SK-N-SH (cell line): ENCODE measurements around the gene LRP4. TPM values are rescaled to one million over a fixed set of nuclear protein-coding genes. Genes with fewer than 3 reads are reported as not detected.

Source experiments
- CHD2 ChIP-seq: fragments of 150-350 bp; IDR thresholded peaks from 2 replicates; pipeline ENCODE4 v1.6.1; 2018; ENCODE audit warnings: low read length; ENCODE audit not compliant: partially characterized antibody
- FOXM1 ChIP-seq: IDR thresholded peaks from 2 replicates; pipeline ENCODE4 v1.4.0; 2012; ENCODE audit warnings: low read depth, mild to moderate bottlenecking
- GABPA ChIP-seq: IDR thresholded peaks from 2 replicates; pipeline ENCODE4 v1.4.0; 2012; ENCODE audit warnings: low read depth, mild to moderate bottlenecking
- IRF3 ChIP-seq: fragments of 150-350 bp; IDR thresholded peaks from 2 replicates; pipeline ENCODE4 v1.6.1; 2016; ENCODE audit warnings: mild to moderate bottlenecking, low read depth, low read length
- MAX ChIP-seq: IDR thresholded peaks from 2 replicates; pipeline ENCODE4 v1.4.0; 2012; ENCODE audit warnings: low read depth
- POLR2AphosphoS5 ChIP-seq: IDR thresholded peaks from 2 replicates; pipeline ENCODE4 v1.6.1; 2012; ENCODE audit warnings: low read depth, low read length
- SMC3 ChIP-seq: IDR thresholded peaks from 2 replicates; pipeline ENCODE4 v1.6.1; 2012; ENCODE audit warnings: low read depth, low read length, improper control_type of control experiment
- polyA plus RNA-seq, 3 experiments: library from polyadenylated mRNA; depleted of rRNA; stranded (reverse); fragments of >200 nt; gene quantifications; 2 replicates each; pipeline ENCODE4 v1.2.3, GENCODE V29; 2012

LRP4 gene
- polyA plus RNA-seq, 1 of the 3 experiments (the other 2 are of a cell fraction) = 10.9 TPM

GRCh38 chr11:46808799-46809431 is 109.4 kb downstream of the LRP4 start (continued):
- no peak for TF ChIP-seq IRF3
- TF ChIP-seq POLR2AphosphoS5 = no peak
- TF ChIP-seq GABPA = no peak
- TF ChIP-seq CHD2 = no peak
- no peak for TF ChIP-seq FOXM1
- no peak for TF ChIP-seq SMC3
- no peak for TF ChIP-seq MAX

Other genes starting within 250 kb of the LRP4 start
- gene ARHGAP1, start 217.9 kb downstream of the LRP4 start, polyA plus RNA-seq (2012; rRNA removed) = 21.3 and 27.1 TPM in 2 replicates
- 5.9 and 7.1 TPM in 2 replicates for gene ZNF408, start 217.5 kb downstream of the LRP4 start, polyA plus RNA-seq (2012; rRNA removed)
- gene F2, start 199.3 kb downstream of the LRP4 start, polyA plus RNA-seq (2012; rRNA removed) = 0.07 TPM in 1 of 2 replicates, not detected in the other
- gene CKAP5, start 72.3 kb downstream of the LRP4 start, polyA plus RNA-seq (2012; rRNA removed) = 51.7 and 63.7 TPM in 2 replicates
- 37.2 and 85.7 TPM in 2 replicates for gene CSTPP1, start 18.2 kb upstream of the LRP4 start, polyA plus RNA-seq (2012; rRNA removed)